WI38 (cell line): ENCODE results near the gene PRDM16.

Experiments
- H3K4me3 ChIP-seq: 2 replicates; pipeline ENCODE4 v1.5.1; 2011; ENCODE audit warnings: low read depth, mild to moderate bottlenecking, control low read depth, low read length
- CTCF ChIP-seq: IDR thresholded peaks from 2 replicates; pipeline ENCODE4 v1.5.1; 2012; ENCODE audit warnings: low read depth, mild to moderate bottlenecking, control low read depth, low read length

Gene PRDM16

GRCh38 chr1:3022976-3023375, 46.0 kb upstream of the PRDM16 start:
- TF ChIP-seq CTCF, result no peak
- H3K4me3 ChIP-seq, result no peak overlapping the region

DNA sequence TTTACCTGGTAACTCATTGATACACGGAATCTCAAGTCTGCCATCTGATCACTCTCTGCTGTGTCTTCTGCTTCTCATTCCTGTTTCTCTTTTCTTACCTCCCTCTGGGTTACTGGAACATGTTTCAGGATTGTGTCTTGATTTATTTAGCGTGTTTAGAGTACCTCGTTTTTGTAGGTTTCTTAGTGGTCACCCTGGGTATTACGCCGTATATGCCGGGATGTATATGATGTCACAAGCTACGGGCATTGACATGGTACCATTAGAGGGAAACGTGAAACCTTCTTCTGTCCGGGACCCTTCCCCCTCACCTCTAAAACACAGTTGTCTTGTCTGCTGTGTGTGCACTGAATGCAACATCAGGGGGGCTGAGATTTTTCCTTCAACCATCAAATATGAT, 45.0 kb upstream of the PRDM16 start:
- H3K4me3 ChIP-seq, result no peak overlapping the region
- TF ChIP-seq CTCF, result no peak

DNA sequence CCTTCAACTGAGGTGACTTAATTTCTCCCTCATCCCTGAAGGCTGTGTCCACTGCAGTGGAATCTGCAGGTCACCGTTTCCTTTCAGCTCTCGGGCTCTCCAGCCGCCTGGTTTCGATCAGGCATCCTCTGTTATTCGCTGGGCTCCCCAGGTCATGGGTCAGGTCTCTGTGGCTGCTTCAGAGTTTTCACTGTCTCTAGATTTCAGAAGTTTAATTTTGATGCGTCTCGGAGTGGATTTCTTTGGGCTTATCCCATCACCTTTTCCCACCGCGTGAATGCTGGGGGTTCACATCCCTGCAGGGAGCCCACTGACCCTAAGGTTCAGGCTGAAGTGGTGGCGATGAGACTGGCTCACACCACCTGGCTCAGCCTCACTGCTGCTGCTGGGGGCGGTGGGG, 44.4 kb upstream of the PRDM16 start:
- no peak for TF ChIP-seq CTCF
- H3K4me3 ChIP-seq, result no peak overlapping the region

DNA sequence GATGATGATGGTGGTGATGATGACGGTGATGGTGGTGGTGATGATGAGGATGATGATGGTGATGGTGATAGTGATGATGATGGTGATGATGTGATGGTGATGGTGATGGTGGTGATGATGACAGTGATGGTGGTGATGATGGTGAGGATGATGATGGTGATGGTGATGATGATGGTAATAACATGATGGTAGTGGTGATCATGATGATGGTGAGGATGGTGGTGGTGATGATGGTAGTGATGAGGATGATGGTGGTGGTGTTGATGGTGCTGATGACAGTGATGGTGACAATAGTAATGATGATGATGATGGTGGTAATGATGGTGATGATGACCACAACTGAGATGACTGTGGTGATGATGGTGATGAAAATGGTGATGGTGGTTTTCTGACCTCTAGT, 42.9 kb upstream of the PRDM16 start:
- H3K4me3 ChIP-seq, result no peak overlapping the region
- no peak for TF ChIP-seq CTCF

DNA sequence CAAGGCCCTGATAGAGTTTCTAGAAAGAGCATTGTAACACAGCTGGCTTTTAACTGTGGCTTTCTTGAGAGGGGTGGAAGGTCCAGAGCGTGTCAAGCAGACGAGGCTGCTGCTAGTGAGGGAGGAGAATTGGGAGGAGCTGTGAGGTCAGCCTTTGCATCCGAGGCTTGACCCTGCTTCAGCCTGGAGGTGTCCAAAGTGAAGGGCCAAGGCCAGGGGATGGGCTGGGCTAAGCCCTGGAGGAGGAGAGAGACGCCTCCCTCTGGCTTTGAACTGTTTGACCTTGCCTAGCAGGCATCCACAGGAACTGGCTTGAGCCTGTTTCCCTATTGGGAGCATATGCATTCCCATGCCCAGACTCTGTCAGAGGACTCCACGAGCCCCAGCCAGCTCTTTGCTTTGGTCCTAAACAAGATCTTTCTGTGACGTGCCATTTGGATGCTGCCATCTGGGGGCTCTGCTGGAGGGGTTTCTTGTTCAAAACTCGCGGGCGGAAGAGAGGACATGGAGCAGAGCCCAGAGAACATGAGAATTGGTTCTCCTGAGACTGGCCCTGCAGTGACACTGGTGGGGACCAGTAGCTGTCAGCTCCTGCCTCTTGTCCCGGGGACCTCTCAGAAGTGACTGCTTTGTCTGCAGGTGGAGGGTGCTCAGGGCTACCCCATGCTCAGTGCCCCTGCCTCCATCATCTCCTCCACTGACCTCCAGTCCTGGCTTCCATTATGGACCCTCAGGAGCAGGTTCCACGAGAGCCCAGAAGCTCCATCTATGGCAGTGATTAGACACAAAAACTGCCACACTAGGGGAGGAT, 42.2 kb upstream of the PRDM16 start:
- no peak overlapping the region for H3K4me3 ChIP-seq
- TF ChIP-seq CTCF, result no peak

DNA sequence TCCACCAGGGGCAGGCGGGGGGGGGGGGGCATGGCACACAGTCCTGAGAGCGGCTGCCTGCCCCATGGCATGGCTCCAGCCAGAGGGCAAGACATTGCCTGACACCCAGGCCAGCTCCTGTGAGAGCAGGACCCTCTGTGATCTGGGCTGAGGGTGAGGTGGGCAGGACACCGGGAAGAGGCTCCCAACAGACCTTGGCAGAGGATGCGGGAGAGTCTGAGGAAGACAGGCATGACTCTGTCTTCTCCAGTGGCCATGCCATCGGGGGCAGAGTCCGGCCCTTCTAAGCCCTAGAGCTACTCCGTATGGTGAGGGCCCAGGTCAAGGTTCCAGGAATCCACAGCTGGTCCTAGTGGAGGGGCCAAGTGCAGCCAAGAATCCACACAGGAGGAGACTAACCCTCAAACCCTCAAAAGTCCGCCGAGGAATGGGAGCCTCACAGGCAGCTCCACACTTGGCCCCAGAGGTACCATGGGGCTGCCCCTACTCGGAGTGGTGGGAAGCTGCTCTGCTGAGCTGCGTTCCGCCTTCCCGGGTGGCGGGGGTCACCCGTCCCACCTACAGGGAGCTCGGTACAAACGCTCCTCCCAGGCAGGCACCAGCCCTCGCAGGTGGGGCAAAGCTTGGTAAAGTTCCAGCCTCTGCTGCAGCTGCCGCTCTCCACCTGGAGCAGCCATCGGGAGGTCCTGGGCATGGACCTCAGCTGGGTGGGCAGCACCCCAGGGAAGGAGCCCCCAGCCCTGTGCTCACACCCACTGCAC, 41.2 kb upstream of the PRDM16 start:
- TF ChIP-seq CTCF, result no peak
- no peak overlapping the region for H3K4me3 ChIP-seq
